Heart left ventricle (tissue), 16 donors: ENCODE measurements around the gene DBF4. TPM values are rescaled to one million over a fixed set of nuclear protein-coding genes. Genes with fewer than 3 reads are reported as not detected.
"Not testable (repeated sequence)": the region's sequence is repeated elsewhere in the genome, so short reads cannot be mapped to it uniquely, and the experiment has no call there.

ENCODE experiments used
- ATAC-seq, 4 donors: fragments of 200-7000 bp; cut with Tn5 transposase; one replicate each; pipeline ENCODE4 v1.9.1; 2020 to 2022; ENCODE audit warnings: moderate library complexity in 4 of 4, mild to moderate bottlenecking in 3 of 4, moderate number of reproducible peaks in 1 of 4
- DNase-seq, 5 donors: peaks; one replicate each; pipeline ENCODE4 v3.0.0-alpha.2; 2020
- H3K27ac ChIP-seq, 12 donors: fragments of 200-600 bp; sonication (generic) in 4 of 12; one replicate each; pipeline versions ENCODE4 v1.5.0 to v1.8.0; 2016 to 2022; ENCODE audit warnings: mild to moderate bottlenecking in 2 of 12
- H3K27me3 ChIP-seq, 9 donors: fragments of 200-600 bp; sonication (generic) in 2 of 9; one replicate each; pipeline versions ENCODE4 v1.5.1 to v1.8.0; 2016 to 2022; ENCODE audit warnings: mild to moderate bottlenecking in 3 of 9
- H3K36me3 ChIP-seq, 9 donors: fragments of 200-600 bp; sonication (generic) in 2 of 9; one replicate each; pipeline versions ENCODE4 v1.5.0 to v1.8.0; 2018 to 2022; ENCODE audit warnings: mild to moderate bottlenecking in 2 of 9
- H3K4me1 ChIP-seq, 12 donors: fragments of 200-600 bp; sonication (generic) in 4 of 12; one replicate each; pipeline versions ENCODE4 v1.5.0 to v1.8.0; 2016 to 2022; ENCODE audit warnings: mild to moderate bottlenecking in 3 of 12
- H3K4me3 ChIP-seq, 12 donors: fragments of 200-600 bp; sonication (generic) in 4 of 12; one replicate each; pipeline versions ENCODE4 v1.5.0 to v1.8.0; 2017 to 2022; ENCODE audit warnings: mild to moderate bottlenecking in 9 of 12, moderate library complexity in 4 of 12
- H3K9me3 ChIP-seq, 12 donors: fragments of 200-600 bp; sonication (generic) in 4 of 12; one replicate each; pipeline versions ENCODE4 v1.5.0 to v1.8.0; 2016 to 2022; ENCODE audit warnings: mild to moderate bottlenecking in 1 of 12
- POLR2A ChIP-seq, 2 donors: fragments of 450-650 bp; IDR thresholded peaks; one replicate each; pipeline ENCODE4 v1.6.1; 2017; ENCODE audit warnings: antibody characterized with exemption in 2 of 2, mild to moderate bottlenecking in 2 of 2, moderate library complexity in 2 of 2
- WGBS, 4 donors: extraction: QIAGEN DNeasy Blood & Tissue Kit in 2 of 4; methylation state at CpG; one replicate each; pipeline versions ENCODE4 v1.1.5 to v1.1.7; 2013 to 2018; 5-methylcytosine and 5-hydroxymethylcytosine counted together
- intact Hi-C, 10 donors: fragments of 100-400 bp; cut with DNase I; formaldehyde crosslinking; loops; one replicate each; pipeline versions ENCODE4 v1.11.1 to v1.14.2; 2022
- polyA plus RNA-seq, 2 donors: library from polyadenylated mRNA; stranded (reverse); fragments of 200-250 nt; gene quantifications; one replicate each; pipeline ENCODE4 v1.2.3, GENCODE V29; 2013
- total RNA-seq, 9 donors: library from RNA; depleted of rRNA in 2 of 9; stranded (reverse); fragments of >200 nt in 2 of 9; fragmentation: NEBNext Ultra II Directional in 3 of 9; extraction: Animal tissue kit (Norgen Biotek cat#: 25700) in 3 of 9; gene quantifications; one replicate each; pipeline versions ENCODE4 v1.1.0 to v1.2.4, GENCODE V29; 2016 to 2023
- TF ChIP-seq, protein P1 (sequence below), 12 donors: fragments of 200-600 bp; sonication (generic) in 4 of 12; IDR thresholded peaks; one replicate each; pipeline versions ENCODE4 v1.5.0 to v1.8.0; 2018 to 2022; ENCODE audit warnings: antibody characterized with exemption in 12 of 12, mild to moderate bottlenecking in 5 of 12
- donor health status: ischemic (EF 13 %, LVEDD 7.1; RV severe dilation, severe dysfunction).
- donor health status: healthy with polysubstance abuse.
- donor health status: DM: no; HTN: yes; CAD: no.
- donor health status: DM: no; HTN: no; CAD: no.
- donor health status: ischemic (EF 25% LVEDD 6.9; RV normal size, moderate dysfunction).
- donor health status: ischemic (EF 25% LVEDD 5.7; RV mildly dilated, moderate dysfunction).
- donor health status: healthy.
- donor health status: DM: yes; HTN: yes; CAD: no.
- donor health status: ischemic (EF 35%, LVEDD 5.7; RV mildly dilated, moderate dysfunction).
- donor health status: nonischemic (EF 11% LVEDD 7.7; RV severe dilation, severe dysfunction).
- donor health status: DM: yes; HTN: yes; CAD: no.
- donor health status: PGD.
- donor health status: ischemic (EF 29% LVEDD 5.4; RV normal size, mild dysfunction).
- donor health status: nonischemic (EF 23%, LVEDD 6.1; RV moderate dilation, normal function).

Gene DBF4
- total and polyA plus RNA-seq, 11 donors = 1.0 to 7.8 (median 2.4) TPM

DNA sequence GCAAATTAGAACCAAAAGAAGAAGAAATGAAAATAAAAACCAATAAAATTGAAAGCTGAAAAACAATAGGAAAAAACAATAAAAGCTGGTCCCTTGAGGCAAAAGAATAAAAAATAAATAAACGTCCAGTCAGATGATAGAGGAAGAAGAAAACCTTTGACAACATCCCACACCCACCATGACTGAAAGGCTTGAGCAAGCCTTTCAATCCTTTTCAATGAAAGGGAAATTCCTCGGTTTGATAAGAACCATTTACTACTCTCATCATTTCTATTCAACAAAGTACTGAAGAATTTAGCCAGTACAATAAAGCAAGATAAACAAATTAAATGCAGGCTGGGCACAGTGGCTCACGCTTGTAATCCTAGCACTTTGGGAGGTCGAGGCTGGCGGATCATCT, 3.9 kb upstream of the DBF4 start:
- DNase-seq (no peak), ATAC-seq (no peak)
- Histone ChIP-seq H3K36me3 (peaks cover 0 to 22% (median 0%) of the 10 kb centered on the region in 9 donors), H3K4me1 (peaks cover 0 to 34% (median 8%) of the 10 kb centered on the region in 12 donors), H3K4me3 (no peak overlapping the region), H3K9me3 (peaks cover 0 to 42% (median 4%) of the 10 kb centered on the region in 12 donors), H3K27ac (no peak overlapping the region), H3K27me3 (no peaks in the 10 kb centered on the region)
- TF ChIP-seq, protein P1, sequence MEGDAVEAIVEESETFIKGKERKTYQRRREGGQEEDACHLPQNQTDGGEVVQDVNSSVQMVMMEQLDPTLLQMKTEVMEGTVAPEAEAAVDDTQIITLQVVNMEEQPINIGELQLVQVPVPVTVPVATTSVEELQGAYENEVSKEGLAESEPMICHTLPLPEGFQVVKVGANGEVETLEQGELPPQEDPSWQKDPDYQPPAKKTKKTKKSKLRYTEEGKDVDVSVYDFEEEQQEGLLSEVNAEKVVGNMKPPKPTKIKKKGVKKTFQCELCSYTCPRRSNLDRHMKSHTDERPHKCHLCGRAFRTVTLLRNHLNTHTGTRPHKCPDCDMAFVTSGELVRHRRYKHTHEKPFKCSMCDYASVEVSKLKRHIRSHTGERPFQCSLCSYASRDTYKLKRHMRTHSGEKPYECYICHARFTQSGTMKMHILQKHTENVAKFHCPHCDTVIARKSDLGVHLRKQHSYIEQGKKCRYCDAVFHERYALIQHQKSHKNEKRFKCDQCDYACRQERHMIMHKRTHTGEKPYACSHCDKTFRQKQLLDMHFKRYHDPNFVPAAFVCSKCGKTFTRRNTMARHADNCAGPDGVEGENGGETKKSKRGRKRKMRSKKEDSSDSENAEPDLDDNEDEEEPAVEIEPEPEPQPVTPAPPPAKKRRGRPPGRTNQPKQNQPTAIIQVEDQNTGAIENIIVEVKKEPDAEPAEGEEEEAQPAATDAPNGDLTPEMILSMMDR (IDR thresholded peaks at IDR 0.05) = no peak
- TF ChIP-seq POLR2A (IDR thresholded peaks at IDR 0.05) = no peak
- 88 to 94% (median 91%) methylated on average over 5 of the region's 5 CpGs for WGBS, 4 donors
- intact Hi-C loops = loop anchor here in 5 of 10 donors (10.0 kb wide), 4 partner anchors 78 to 528 kb away; partner anchors contain the start of genes RUNDC3B (in 2 of the 5) and CROT (in 1 of the 5)

DNA sequence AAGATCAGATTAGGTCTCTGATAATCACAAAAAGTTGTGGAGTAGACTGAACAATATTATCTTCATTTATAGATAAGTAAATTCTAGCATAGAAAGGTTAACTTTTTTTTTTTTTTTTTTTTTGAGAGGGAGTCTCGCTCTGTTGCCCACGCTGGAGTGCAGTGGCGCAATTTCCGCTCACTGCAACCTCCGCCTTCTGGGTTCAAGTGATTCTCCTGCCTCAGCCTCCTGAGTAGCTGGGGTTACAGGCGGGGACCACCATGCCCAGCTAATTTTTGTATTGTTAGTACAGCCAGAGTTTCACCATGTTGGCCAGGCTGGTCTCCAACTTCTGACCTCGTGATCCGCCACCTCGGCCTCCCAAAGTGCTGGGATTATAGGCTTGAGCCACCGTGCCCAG, 3.0 kb upstream of the DBF4 start:
- H3K36me3 ChIP-seq = peaks cover 0 to 12% (median 0%) of the 10 kb centered on the region in 9 donors
- 95 to 97% (median 96%) methylated on average over 10 of the region's 10 CpGs for WGBS, 4 donors
- intact Hi-C loops = loop anchor here in 5 of 10 donors (10.0 kb wide), 4 partner anchors 79 to 529 kb away; partner anchors contain the start of genes RUNDC3B (in 2 of the 5) and CROT (in 1 of the 5)

DNA sequence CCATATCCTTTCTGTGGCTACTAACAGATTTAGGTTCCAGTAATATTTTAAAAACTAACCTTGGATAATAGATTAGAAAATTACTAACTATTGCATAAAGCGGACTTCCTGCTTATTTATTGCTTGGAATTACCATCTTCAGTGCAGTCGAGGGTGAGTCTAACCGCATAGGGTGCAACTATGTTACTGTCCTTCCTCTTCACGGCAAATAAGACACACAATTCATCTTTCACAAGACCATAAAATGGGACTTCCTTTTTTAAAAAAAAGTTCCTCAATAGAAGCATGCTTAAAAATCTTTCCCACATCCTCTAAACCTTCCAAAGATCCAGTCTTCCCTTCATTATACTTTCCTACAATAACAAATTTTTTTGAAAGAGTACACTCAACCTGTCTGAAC, 2.2 kb upstream of the DBF4 start:
- peak overlapping the region in 2 of 12 donors; percentile 11 to 94 for H3K4me3 ChIP-seq
- H3K27ac ChIP-seq = peak overlapping the region in 1 of 12 donors; percentile 91
- DNase-seq (no peak), ATAC-seq (no peak)
- intact Hi-C loops = loop anchor here in 5 of 10 donors (10.0 kb wide), 4 partner anchors 79 to 529 kb away; partner anchors contain the start of genes RUNDC3B (in 2 of the 5) and CROT (in 1 of the 5)
- 77 to 82% (median 81%) methylated on average over 4 of the region's 4 CpGs for WGBS, 4 donors
- no peak for TF ChIP-seq POLR2A (IDR thresholded peaks at IDR 0.05)
- TF ChIP-seq, protein P1 (IDR thresholded peaks at IDR 0.05) = no peak
- H3K36me3 ChIP-seq = peaks cover 0 to 12% (median 0%) of the 10 kb centered on the region in 9 donors
- H3K9me3 ChIP-seq = peaks cover 0 to 35% (median 4%) of the 10 kb centered on the region in 12 donors
- H3K4me1 ChIP-seq = peaks cover 0 to 48% (median 18%) of the 10 kb centered on the region in 12 donors
- no peaks in the 10 kb centered on the region for H3K27me3 ChIP-seq

More for the DNA sequence above, 3.0 kb upstream of the DBF4 start:
- Histone ChIP-seq H3K4me1 (peaks cover 0 to 44% (median 17%) of the 10 kb centered on the region in 12 donors), H3K9me3 (peaks cover 0 to 35% (median 4%) of the 10 kb centered on the region in 12 donors), H3K27ac (peak overlapping the region in 1 of 12 donors; percentile 91)
- not testable (repeated sequence) for DNase-seq, H3K27me3 ChIP-seq, ATAC-seq, H3K4me3 ChIP-seq

DNA sequence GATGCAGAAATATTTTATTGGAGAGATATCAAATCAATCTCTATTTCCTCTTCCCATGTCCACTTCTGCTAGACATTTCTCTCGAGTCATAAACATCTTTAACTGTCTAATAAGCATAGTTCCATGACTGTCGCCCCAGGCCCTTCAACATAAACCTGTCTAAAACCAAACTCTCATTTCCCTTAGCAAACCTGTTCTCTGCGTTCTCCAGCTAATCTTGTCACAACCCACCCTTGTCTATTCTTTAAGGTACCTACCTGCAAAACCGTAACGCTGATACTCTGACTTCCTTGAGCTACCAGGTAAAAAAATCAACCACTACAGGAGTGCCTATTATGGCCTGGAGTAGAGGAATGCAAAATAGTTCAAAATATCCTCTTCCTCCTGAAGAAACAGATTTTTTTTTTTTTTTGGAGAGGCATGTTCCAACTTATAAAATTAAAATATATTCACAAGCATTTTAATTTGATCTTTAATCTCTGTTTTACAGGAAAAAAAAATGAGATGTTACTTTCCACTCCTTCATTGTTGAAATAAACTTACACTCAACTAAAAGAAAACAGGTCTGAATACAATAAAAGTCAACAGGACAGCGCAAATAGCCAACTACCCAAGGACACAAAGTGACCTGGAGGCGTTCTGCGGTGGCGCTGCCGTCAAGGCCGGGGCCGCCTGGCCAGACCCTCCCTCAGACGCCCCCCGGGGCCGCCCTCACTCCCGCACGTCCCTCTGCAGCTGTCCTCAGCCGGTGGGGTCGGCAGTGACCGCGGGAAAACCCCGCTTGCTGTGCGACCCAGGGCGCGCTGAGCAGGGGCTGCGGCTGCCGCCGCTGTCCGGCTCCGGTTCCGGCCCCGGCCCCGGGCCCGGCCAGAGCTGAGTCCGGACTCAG, 898 bp upstream of the DBF4 start:
- no peaks in the 10 kb centered on the region for H3K27me3 ChIP-seq
- peaks cover 0 to 48% (median 18%) of the 10 kb centered on the region in 12 donors for H3K4me1 ChIP-seq
- ATAC-seq (peak; percentile 10 to 42 (median 28)), DNase-seq (peak in 4 of 5 donors; percentile 28 to 70 (median 34))
- WGBS, 4 donors = 3 to 5% (median 3%) methylated on average over 20 to 35 of the region's 35 CpGs
- peaks cover 0 to 12% (median 0%) of the 10 kb centered on the region in 9 donors for H3K36me3 ChIP-seq
- TF ChIP-seq POLR2A (IDR thresholded peaks at IDR 0.05) = no peak
- TF ChIP-seq, protein P1 (IDR thresholded peaks at IDR 0.05) = no peak
- peaks cover 0 to 26% (median 4%) of the 10 kb centered on the region in 12 donors for H3K9me3 ChIP-seq
- intact Hi-C loops = loop anchor here in 5 of 10 donors (2.0 to 10.0 kb wide), 7 partner anchors 81 to 533 kb away; partner anchors contain the start of genes RUNDC3B (in 2 of the 5) and CROT (in 1 of the 5)
- H3K27ac ChIP-seq = peak overlapping the region; percentile 60 to 94 (median 91)
- H3K4me3 ChIP-seq = peak overlapping the region; percentile 62 to 94 (median 76)
